Neutrophil (primary cell): ENCODE measurements around the gene DHRS7C.

Source experiments
- H3K27ac ChIP-seq: fragments of 200-600 bp; sonication (generic); 2 replicates; pipeline ENCODE4 v1.5.1; 2016; ENCODE audit warnings: mild to moderate bottlenecking, moderate library complexity
- H3K27me3 ChIP-seq: fragments of 200-600 bp; sonication (generic); 2 replicates; pipeline ENCODE4 v1.6.0; 2016; ENCODE audit warnings: mild to moderate bottlenecking
- H3K36me3 ChIP-seq: fragments of 200-600 bp; sonication (generic); 2 replicates; pipeline ENCODE4 v1.5.1; 2017
- H3K4me1 ChIP-seq, 2 experiments: fragments of 200-600 bp in 1 of 2; sonication (generic) in 1 of 2; 1 replicate in 1 of 2; 2 replicates in 1 of 2; pipeline versions ENCODE4 v1.5.1 to v1.6.1; 2013 to 2016; ENCODE audit warnings: low read depth in 1 of 2, low read length in 1 of 2, mild to moderate bottlenecking in 1 of 2, moderate library complexity in 1 of 2; ENCODE audit not compliant: control insufficient read depth in 1 of 2, insufficient read depth in 1 of 2
- H3K4me3 ChIP-seq, 2 experiments: fragments of 200-600 bp in 1 of 2; sonication (generic) in 1 of 2; 1 replicate in 1 of 2; 2 replicates in 1 of 2; pipeline ENCODE4 v1.5.1; 2013 to 2016; ENCODE audit warnings: low read depth in 1 of 2, low read length in 1 of 2, mild to moderate bottlenecking in 1 of 2, moderate library complexity in 1 of 2
- H3K9me3 ChIP-seq: fragments of 200-600 bp; sonication (generic); 2 replicates; pipeline ENCODE4 v1.5.1; 2016
- TF ChIP-seq, protein P1 (sequence below): fragments of 200-600 bp; sonication (generic); IDR thresholded peaks from 2 replicates; pipeline ENCODE4 v1.5.1; 2016; ENCODE audit warnings: antibody characterized with exemption

The DHRS7C gene

DNA sequence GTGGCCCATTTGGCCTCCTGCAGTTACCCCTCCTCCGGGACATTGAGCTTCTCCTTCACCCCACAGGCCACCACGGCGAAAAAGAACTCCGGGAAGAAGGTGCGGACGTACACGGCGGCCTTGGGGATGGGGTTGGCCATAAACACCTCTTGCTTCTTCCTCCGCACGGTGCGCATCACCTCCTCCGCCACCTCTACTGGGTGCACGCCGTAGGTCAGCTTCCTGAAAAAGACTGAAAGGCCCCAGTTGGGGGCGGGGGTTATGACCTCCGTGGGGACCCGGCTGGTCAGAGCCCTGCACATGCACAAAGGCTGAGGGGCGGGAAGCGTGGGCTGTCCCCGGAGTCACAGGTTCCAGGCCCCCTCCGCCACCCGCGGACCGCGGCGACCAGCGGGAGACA is 19.9 kb downstream of the DHRS7C start:
- no peaks in the 10 kb centered on the region for H3K36me3 ChIP-seq
- no peak overlapping the region for H3K4me3 ChIP-seq
- peaks cover 16% of the 10 kb centered on the region for H3K27me3 ChIP-seq
- no peak overlapping the region for H3K27ac ChIP-seq
- no peaks in the 10 kb centered on the region for H3K4me1 ChIP-seq
- H3K9me3 ChIP-seq, result no peaks in the 10 kb centered on the region
- TF ChIP-seq, protein P1, sequence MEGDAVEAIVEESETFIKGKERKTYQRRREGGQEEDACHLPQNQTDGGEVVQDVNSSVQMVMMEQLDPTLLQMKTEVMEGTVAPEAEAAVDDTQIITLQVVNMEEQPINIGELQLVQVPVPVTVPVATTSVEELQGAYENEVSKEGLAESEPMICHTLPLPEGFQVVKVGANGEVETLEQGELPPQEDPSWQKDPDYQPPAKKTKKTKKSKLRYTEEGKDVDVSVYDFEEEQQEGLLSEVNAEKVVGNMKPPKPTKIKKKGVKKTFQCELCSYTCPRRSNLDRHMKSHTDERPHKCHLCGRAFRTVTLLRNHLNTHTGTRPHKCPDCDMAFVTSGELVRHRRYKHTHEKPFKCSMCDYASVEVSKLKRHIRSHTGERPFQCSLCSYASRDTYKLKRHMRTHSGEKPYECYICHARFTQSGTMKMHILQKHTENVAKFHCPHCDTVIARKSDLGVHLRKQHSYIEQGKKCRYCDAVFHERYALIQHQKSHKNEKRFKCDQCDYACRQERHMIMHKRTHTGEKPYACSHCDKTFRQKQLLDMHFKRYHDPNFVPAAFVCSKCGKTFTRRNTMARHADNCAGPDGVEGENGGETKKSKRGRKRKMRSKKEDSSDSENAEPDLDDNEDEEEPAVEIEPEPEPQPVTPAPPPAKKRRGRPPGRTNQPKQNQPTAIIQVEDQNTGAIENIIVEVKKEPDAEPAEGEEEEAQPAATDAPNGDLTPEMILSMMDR, result no peak

DNA sequence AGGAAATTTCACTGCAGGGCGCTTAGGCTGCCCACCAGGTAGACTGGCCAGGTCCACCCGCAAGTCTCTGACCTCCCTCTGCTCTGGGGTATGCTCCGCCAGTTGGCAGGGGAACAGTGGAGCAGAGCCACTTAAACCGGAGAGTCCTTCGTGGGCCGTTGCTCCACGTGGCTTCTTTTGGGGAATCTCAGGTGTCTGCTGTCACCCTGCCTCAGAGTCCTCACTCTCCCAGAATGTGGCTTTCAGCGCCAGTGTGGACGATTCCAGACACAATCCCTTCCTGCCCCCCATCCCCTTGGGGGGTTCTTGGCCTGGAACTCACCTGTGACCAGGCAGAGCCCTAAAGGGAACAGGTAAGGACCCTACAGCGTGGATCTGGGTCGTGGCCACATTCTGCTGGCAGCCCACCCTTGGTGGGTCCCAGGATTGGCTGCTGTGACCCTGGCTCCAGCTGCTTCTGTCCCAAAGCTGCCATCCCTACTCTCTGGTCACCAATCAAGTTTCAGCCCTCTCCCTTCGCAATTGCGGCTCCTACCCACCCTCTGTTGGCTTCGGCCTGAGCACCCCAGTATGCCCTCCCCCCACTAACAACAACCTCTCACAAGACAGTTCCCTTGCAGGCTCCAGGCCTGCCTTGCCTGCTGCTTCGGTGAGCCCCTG is 22.2 kb downstream of the DHRS7C start:
- no peaks in the 10 kb centered on the region for H3K9me3 ChIP-seq
- H3K4me3 ChIP-seq, result no peak overlapping the region
- H3K27me3 ChIP-seq, result peaks cover 34% of the 10 kb centered on the region
- no peaks in the 10 kb centered on the region for H3K36me3 ChIP-seq
- TF ChIP-seq, protein P1, result no peak
- H3K27ac ChIP-seq, result no peak overlapping the region
- no peaks in the 10 kb centered on the region for H3K4me1 ChIP-seq

DNA sequence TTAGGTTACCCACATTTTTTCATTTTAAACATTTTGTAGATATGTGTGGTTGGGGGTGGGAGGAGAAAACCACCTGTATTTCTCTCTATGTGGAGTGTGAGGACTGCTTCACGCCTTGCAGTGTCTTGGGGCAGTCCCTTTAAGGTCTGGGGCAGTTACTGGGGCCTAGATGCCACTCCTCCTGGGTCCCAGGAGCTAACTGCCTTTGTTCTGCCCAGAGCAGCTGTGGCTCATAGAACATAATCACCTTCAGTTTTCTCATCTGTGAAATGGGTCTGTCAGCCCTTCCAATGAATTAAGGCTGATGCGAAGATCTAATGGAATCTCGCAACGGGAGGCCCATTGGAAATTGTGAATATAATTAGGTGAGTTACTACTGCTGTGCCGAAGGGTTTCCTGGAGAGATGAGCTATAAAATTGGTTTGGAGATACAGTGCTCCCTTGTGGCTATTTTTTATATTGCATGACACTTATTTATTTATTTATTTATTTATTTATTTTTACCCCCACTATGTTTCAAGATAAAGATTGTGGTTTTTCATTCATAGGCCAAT is 22.9 kb downstream of the DHRS7C start:
- H3K4me3 ChIP-seq, result no peak overlapping the region
- no peak overlapping the region for H3K27ac ChIP-seq
- peaks cover 41% of the 10 kb centered on the region for H3K27me3 ChIP-seq
- TF ChIP-seq, protein P1, result no peak
- no peaks in the 10 kb centered on the region for H3K9me3 ChIP-seq
- H3K4me1 ChIP-seq, result no peaks in the 10 kb centered on the region
- no peaks in the 10 kb centered on the region for H3K36me3 ChIP-seq

DNA sequence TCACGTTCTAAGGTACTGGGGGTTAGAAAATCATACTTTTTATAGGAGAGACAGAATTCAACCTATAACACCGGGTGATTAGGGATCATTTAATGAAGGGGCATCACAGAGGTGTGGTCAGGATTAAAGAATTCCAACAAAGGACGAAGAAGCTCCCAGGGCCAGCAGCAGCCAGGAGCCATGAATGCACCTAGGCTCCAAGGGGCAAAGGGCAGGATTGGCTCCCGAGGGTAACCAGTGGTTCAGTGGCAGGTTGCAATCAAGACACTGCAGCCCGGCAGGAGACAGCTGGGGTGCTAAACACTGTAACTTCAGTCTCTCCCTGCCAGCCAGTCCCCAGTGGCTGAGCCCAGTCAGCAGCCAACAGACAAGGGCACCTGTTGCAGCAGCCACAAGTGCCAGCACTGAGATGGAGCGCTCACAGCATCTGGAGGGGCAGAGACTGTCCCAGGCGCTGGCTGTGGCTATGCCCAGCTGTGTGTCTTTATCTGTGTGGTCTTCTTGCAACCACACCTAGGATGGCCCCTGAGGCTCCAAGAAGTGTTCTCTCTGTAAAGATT is 23.9 kb downstream of the DHRS7C start:
- TF ChIP-seq, protein P1, result no peak
- no peak overlapping the region for H3K27ac ChIP-seq
- no peak overlapping the region for H3K4me3 ChIP-seq
- H3K27me3 ChIP-seq, result peaks cover 41% of the 10 kb centered on the region
- H3K36me3 ChIP-seq, result no peaks in the 10 kb centered on the region
- no peaks in the 10 kb centered on the region for H3K9me3 ChIP-seq
- no peaks in the 10 kb centered on the region for H3K4me1 ChIP-seq

DNA sequence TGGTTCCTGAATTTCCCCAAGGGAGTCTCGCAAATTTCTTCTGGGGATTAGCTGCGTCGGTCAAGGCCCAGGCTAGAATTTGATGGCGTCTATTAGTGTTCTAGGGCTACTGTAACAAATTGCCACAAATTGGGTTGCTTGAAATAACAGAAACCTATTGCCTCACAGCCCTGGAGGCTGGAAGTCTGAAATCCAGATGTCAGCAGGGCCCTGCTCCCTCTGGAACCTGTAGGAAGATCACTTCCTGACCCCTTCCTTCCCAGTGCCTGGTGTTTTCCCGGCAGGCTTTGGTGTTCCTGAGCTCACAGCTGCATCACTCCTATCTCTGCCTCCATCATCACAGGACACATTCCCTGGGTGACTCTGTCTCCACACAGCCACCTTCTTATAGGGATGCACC is 24.4 kb downstream of the DHRS7C start:
- no peaks in the 10 kb centered on the region for H3K9me3 ChIP-seq
- no peak overlapping the region for H3K27ac ChIP-seq
- no peaks in the 10 kb centered on the region for H3K36me3 ChIP-seq
- TF ChIP-seq, protein P1, result no peak
- no peaks in the 10 kb centered on the region for H3K4me1 ChIP-seq
- peaks cover 47% of the 10 kb centered on the region for H3K27me3 ChIP-seq
- no peak overlapping the region for H3K4me3 ChIP-seq
